ENCODE measurements around the gene SCD5.

- TF ChIP-seq, protein P1, sequence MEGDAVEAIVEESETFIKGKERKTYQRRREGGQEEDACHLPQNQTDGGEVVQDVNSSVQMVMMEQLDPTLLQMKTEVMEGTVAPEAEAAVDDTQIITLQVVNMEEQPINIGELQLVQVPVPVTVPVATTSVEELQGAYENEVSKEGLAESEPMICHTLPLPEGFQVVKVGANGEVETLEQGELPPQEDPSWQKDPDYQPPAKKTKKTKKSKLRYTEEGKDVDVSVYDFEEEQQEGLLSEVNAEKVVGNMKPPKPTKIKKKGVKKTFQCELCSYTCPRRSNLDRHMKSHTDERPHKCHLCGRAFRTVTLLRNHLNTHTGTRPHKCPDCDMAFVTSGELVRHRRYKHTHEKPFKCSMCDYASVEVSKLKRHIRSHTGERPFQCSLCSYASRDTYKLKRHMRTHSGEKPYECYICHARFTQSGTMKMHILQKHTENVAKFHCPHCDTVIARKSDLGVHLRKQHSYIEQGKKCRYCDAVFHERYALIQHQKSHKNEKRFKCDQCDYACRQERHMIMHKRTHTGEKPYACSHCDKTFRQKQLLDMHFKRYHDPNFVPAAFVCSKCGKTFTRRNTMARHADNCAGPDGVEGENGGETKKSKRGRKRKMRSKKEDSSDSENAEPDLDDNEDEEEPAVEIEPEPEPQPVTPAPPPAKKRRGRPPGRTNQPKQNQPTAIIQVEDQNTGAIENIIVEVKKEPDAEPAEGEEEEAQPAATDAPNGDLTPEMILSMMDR (IDR thresholded peaks at IDR 0.05): no peak
- no peak for TF ChIP-seq ZFX (IDR thresholded peaks at IDR 0.05; ENCODE audit: borderline replicate concordance)
Measured at GRCh38 chr4:82823062-82823461, 24.5 kb upstream of the SCD5 start.

Measured in 22Rv1 (cell line).